Fibroblast of peridontal ligament (primary cell): ENCODE results near the gene DNAH2.
A peak's percentile ranks its signal among the peaks of the same experiment; 100 is the strongest.
"Not testable (repeated sequence)": the region's sequence is repeated elsewhere in the genome, so short reads cannot be mapped to it uniquely, and the experiment has no call there.

Experiments used
- DNase-seq: peaks from one replicate; pipeline ENCODE4 v3.0.0-alpha.2; 2010; ENCODE audit errors: extremely low read depth

Gene DNAH2

DNA sequence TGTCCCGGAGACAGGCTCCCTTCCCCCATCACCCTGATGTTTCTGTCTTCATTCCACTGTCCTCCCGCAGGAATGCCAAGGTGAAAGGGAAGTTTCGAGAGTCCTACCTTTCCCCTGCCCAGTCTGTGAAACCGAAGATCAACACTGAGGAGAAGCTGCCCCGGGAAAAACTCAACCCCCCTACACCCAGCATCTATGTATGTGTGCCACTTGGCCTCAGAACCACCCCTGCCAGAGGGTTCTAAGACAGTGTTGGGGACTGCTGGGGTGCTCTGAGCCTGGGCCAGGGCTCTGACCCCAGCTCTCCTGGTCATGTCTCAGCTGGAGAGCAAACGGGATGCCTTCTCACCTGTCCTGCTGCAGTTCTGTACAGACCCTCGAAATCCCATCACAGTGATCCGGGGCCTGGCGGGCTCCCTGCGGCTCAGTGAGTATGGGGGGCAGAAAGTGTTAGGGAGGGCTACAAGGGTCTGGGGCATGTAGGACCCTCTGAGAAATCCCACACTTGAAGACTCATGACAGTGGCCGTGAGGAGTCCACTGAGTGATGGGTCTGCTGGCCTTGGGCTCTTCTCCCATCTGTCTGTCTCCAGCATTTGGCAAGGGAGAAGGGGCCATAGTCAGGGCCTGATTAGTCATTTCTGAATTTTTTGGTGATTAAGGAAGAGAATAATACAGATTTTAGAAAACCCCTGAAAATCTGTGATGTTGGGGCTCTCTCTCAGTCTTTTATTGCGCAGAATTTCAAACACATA, 132.4 kb downstream of the DNAH2 start:
- no peak for DNase-seq

DNA sequence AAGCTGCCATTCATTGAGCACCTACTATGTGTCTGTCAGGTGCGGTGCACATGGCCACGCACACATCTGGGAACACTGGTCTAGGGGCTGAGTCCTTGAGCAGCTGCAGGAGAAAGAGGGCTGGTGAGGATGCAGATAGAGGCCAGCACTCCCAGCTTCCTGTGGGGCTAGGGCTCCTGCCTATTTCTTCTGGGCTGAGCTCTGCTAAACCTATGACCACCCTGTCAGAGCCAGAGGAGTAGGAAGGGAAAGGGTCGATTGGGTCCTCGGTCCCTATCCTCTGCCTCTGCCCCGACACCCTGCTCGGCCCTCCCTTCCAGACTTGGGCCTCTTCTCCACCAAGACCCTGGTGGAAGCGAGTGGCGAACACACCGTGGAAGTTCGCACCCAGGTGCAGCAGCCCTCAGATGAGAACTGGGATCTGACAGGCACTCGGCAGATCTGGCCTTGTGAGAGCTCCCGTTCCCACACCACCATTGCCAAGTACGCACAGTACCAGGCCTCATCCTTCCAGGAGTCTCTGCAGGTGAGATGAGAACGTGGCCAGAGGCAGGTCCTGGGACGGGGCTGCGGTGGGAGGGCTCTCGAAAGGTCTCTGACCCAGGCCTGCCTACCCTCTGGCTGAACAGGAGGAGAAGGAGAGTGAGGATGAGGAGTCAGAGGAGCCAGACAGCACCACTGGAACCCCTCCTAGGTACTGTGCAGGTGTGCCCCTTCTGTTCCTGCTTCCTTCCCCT, 133.3 kb downstream of the DNAH2 start:
- no peak for DNase-seq

DNA sequence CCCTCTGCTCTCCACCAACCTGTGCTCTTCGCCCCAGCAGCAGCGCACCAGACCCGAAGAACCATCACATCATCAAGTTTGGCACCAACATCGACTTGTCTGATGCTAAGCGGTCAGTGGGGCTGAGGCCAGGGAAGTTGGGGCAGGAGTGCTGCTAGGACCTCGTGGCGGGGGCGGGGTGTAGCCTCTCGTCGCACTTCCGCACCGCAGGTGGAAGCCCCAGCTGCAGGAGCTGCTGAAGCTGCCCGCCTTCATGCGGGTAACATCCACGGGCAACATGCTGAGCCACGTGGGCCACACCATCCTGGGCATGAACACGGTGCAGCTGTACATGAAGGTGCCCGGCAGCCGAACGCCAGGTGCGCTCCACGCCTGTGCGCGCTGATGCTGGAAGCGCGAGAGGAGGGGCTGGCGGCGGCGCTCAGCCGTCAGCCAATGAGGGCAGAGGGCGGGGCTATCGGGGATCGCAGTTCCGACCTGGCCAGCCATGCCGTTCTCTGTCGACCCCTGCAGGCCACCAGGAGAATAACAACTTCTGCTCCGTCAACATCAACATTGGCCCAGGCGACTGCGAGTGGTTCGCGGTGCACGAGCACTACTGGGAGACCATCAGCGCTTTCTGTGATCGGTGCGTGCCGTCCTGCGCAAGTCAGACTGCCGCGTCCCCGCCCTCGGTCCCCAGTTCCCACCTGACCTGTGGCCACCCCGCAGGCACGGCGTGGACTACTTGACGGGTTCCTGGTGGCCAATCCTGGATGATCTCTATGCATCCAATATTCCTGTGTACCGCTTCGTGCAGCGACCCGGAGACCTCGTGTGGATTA, 134.1 kb downstream of the DNAH2 start:
- DNase-seq = peak; percentile 77

DNA sequence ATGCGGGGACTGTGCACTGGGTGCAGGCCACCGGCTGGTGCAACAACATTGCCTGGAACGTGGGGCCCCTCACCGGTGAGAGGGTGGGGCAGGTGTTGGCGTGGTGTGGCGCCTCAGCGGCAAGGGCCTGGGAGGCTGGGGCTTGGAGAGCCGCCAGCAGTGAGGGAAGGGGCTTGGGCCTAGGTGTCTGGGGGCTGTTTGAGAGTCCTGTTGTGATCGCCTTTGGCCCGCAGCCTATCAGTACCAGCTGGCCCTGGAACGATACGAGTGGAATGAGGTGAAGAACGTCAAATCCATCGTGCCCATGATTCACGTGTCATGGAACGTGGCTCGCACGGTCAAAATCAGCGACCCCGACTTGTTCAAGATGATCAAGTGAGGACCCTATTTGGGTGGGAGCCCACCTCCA, 134.7 kb downstream of the DNAH2 start:
- no peak for DNase-seq

DNA sequence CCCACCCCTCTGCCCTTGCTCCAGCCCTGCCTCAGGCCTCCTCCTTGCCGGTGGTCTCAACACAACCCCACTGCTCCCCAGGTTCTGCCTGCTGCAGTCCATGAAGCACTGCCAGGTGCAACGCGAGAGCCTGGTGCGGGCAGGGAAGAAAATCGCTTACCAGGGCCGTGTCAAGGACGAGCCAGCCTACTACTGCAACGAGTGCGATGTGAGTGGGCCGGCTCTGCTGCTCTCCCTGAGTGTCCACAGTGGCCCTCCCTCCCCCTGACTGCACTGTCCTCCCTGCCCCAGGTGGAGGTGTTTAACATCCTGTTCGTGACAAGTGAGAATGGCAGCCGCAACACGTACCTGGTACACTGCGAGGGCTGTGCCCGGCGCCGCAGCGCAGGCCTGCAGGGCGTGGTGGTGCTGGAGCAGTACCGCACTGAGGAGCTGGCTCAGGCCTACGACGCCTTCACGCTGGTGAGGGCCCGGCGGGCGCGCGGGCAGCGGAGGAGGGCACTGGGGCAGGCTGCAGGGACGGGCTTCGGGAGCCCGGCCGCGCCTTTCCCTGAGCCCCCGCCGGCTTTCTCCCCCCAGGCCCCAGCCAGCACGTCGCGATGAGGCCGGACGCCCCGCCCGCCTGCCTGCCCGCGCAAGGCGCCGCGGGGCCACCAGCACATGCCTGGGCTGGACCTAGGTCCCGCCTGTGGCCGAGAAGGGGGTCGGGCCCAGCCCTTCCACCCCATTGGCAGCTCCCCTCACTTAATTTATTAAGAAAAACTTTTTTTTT, 135.6 kb downstream of the DNAH2 start:
- no peak for DNase-seq

DNA sequence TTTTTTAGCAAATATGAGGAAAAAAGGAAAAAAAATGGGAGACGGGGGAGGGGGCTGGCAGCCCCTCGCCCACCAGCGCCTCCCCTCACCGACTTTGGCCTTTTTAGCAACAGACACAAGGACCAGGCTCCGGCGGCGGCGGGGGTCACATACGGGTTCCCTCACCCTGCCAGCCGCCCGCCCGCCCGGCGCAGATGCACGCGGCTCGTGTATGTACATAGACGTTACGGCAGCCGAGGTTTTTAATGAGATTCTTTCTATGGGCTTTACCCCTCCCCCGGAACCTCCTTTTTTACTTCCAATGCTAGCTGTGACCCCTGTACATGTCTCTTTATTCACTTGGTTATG, 136.1 kb downstream of the DNAH2 start:
- no peak for DNase-seq

DNA sequence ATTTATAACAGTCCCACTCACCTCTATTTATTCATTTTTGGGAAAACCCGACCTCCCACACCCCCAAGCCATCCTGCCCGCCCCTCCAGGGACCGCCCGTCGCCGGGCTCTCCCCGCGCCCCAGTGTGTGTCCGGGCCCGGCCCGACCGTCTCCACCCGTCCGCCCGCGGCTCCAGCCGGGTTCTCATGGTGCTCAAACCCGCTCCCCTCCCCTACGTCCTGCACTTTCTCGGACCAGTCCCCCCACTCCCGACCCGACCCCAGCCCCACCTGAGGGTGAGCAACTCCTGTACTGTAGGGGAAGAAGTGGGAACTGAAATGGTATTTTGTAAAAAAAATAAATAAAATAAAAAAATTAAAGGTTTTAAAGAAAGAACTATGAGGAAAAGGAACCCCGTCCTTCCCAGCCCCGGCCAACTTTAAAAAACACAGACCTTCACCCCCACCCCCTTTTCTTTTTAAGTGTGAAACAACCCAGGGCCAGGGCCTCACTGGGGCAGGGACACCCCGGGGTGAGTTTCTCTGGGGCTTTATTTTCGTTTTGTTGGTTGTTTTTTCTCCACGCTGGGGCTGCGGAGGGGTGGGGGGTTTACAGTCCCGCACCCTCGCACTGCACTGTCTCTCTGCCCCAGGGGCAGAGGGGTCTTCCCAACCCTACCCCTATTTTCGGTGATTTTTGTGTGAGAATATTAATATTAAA, 136.7 kb downstream of the DNAH2 start:
- DNase-seq = no peak

DNA sequence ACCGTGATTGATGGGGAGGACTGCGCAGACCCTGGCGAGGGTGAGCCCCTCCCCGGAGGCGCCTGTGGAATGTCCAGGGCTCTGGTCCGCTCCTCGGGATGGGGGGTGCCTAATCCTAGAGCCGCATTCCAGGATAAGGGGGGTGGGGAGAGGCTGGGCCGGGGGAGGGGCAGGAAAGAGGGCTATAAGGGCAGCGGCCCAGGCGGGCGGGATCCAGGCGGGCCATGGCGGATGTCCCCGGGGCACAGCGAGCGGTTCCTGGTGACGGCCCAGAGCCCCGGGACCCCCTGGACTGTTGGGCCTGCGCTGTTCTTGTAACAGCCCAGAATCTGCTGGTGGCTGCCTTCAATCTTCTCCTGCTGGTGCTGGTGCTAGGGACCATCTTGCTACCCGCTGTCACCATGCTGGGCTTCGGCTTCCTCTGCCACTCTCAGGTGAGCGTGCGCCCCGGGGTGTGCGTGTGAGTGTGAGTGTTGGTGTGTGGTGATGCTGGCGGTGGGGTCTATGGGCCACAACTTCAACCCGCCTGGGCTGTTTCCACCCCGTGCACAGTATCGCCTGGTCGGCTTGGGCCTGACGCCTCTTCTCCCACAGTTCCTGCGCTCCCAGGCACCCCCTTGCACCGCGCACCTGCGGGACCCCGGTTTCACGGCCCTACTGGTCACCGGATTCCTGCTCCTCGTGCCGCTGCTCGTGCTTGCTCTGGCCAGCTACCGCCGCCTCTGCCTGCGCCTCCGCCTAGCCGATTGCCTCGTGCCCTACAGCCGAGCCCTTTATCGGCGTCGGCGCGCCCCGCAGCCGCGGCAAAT, 137.5 kb downstream of the DNAH2 start, which contains the start of gene TMEM88:
TSS of gene TMEM88 (plus strand) at position 216 of the 809 bp plus-strand sequence. CDS start at position 225, 9 bp downstream.
- no peak for DNase-seq

DNA sequence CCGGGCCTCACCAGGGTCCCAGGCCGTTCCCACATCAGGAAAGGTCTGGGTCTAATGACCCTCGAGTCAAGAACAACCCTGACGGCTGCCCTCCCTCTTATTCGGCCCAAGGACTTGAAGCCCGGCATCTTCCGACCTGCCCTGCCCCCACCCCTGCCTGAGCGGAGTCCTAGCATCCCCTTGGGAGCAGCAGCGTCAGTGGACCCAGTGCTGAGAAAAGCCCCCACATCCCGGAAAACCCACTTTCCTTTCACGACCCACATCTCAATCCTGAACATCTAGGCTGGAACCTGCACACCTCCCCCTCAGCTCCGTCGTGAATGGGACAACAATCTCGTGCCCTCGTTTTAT, 138.1 kb downstream of the DNAH2 start:
- no peak for DNase-seq

DNA sequence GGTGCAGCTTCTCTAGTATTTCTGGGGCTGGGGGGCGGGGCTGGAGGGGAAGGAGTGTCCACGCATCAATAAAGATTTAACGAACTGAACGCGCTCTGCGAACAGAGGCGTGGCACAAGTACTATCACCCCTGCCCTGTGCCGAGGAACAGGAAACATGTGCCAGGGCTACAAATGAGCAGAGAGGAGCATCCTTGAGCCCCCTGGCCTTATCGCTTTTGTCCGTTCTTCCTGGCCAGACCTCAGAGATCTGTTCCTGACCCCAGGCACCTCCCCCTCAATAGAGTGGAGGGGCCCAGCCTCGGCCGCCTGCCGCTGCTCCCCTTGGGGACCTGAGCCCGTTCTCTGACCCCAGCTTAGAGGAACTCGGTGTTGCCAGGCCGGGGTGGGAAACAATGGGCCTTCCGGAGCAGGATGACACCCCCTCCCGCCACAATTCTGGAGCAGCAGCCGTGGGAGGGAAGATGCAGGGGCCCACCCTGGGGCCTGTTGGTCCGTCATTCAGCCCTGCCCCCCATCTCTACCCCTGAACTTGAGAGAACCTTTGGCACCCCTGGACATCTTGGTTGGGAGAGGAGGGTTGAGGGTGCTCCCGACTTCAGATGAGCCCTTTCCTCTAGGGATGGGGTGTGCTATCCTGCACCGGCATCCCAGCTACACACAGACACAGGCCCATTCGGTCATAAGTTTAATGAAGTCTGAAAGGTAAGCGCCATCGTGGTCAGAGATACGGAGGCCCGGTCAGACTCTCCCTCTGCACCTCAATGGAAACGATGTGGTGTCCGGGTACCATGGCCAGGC, 138.7 kb downstream of the DNAH2 start:
- no peak for DNase-seq

DNA sequence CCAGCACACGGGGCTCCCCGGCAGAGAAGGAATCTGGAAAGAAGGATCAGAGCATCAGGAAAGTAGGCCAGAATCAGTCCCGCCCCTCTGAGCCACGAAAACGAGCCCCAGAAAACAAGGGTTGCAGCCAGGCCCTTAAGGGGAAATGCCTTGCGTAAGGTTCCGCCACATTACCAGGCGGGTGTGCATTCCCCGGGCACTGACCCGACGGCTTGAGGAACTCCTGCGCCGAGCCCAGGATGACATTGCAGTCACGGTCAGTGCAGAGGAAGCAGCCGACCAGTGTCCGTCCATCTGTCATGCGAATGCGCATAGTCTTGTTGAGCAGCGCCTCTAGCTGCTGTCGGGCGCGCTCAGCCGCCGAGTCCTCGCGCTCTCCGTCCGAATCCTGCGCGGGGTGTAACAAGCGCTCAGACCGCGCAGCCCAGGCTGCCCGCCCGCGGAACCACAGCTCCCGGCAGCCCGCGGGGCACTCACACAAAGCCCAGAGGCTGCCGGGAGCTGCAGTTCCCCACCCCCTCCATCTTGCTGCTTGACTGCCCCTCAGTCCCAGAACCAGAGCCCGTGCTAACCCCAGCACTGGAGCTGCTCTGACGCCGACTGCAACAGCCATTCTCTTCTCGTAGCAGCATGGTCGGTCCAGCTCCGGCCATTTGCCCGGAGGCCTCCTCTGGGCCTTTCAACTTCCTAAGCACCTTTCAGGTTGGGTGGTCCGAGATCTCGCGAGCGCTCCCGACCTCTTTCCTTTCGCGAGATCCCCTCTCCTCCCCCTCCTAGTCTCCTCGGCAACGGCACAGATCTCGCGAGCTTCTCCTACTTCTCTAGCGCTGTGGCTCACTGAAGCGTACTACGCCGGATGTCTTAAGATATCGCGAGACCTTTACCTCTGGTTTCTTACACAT, 139.5 kb downstream of the DNAH2 start, which contains the start of gene NAA38:
TSS of gene NAA38 (minus strand) at position 749 of the 902 bp plus-strand sequence. CDS start at position 653, 96 bp downstream.
- peak; percentile 100 for DNase-seq

DNA sequence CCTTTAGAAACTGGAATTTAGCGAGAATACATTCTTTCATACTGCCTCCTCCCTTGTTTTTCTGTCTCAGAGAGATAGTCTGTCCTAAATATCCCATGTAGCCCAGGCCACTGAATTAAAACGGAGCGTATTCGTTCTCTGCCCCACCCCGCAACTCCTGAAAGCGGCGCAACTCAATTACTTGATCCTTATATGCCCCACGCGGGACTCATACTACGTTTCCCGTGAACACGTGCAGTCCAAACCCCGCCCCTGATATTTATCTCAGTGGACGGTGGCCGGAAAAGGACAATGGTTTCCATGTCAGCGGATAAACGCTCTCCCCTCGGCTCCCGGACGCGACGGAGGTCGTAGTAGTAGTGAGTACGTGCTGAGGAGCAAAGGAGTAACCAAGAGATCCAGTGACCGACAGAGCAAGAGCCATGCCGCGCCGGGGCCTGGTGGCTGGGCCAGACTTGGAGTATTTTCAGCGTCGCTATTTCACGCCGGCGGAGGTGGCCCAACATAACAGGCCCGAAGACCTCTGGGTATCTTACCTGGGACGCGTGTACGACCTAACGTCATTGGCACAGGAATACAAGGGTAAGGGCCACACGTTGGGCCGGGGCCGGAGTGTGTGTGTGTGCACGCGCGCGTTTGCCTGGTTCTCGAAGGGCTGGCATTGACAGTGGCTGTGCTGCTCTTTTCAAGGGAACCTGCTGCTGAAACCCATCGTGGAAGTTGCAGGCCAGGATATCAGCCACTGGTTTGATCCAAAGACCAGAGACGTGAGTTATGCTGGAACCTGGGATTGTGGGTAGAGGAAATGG, 140.4 kb downstream of the DNAH2 start, which contains the start of gene CYB5D1:
TSS of gene CYB5D1 (plus strand) at position 291 of the 809 bp plus-strand sequence. CDS start at position 423, 132 bp downstream.
- DNase-seq = peak; percentile 95

DNA sequence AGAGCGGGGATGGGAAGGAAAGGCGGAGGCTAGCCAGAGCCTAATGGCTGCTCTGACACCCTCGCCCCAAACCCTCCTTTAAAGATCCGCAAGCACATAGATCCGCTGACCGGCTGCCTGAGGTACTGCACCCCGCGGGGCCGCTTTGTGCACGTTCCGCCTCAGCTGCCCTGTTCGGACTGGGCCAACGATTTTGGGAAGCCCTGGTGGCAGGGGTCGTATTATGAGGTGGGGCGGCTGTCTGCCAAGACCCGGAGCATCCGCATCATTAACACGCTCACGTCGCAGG, 140.9 kb downstream of the DNAH2 start:
- peak; percentile 54 for DNase-seq

DNA sequence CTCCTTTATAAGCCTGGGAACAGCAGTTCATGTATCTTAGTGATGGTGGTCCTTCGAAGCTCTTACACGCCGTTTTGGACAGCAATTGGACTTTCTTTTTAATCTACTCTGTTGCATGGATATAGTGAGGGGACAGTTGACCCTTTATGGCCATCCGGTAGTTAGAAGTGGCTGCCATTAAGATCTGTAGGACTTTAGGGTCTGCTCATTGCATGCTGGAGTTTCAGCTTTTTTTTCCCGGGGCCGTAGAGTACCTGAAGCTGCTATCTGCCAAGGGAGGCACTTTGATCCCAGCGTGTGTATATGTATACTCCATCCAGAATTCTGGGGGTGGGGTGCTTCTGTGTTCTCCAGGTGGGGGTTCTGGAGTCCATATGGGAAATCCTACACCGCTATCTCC, 141.5 kb downstream of the DNAH2 start:
- DNase-seq = no peak

DNA sequence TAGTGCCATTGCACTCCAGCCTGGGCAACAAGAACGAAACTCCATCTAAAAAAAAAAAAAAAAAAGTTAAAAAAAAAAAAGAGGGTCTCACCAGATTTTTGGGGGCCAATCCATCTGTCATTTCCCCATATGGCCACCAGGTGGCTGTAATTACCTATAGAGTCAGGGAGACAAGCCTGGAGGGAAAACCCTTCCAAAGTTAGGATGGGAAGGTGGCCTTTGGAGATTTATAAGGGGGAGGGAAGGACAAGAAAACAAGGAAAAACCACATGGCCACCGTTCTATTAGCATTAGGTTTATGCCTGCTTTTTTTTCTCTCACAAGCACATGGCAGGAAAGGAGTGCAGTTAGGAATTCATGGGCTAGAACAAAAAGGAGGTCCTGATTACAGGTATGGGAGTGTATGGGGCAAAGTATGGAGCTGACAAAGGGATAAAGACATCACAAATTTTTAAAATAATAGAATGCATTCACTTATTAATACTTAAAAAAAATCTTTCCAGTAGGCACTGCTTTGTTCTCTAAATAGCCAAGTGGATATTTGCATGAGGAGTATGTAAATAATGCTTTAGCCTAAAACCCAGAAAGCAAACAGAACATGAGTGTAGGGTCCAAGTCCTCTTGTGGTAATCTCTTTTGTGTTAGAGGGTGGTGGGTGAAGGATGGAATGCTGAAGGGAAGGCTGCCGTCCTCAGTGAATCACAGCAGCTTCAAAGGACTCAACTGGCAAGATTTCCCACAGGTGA, 145.3 kb downstream of the DNAH2 start:
- peak; percentile 67 for DNase-seq

DNA sequence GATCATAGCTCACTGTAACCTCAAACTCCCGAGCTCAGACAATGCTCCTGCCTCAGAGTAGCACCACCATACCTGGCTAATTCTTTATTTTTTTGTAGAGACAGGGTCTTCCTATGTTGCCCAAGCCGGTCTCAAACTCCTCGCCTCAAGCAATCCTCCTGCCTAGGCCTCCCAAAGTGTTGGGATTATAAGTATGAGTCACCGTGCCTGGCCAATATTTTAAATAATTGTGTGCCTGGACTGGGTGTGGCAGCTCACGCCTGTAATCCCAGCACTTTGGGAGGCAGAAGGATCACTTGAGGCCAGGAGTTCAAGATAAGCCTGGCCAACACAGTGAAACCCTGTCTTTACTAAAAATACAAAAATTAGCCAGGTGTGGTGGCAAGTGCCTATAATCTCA, 146.8 kb downstream of the DNAH2 start:
- DNase-seq = not testable (repeated sequence)
